ENCODE results near the gene SAMD13. TPM values are rescaled to one million over a fixed set of nuclear protein-coding genes. Genes with fewer than 3 reads are reported as not detected.

SAMD13 gene
- total RNA-seq, 4 donors from 2014 or later = 0.35 to 2.0 (median 1.3) TPM; not detected in 1

DNA sequence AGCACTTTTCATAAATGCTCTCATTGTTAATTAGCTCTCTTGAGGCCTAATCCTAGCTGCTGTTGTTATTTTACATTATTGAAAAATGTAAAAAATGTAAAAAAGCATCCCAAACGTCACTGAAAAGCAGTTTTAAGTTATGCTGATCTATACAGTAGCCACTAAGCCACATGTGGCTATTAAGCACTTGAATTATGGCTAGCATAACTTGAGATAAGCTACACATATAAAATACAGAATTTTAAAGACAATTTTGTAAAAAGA, 78.3 kb downstream of the SAMD13 start:
- H3K36me3 ChIP-seq = no peaks in the 10 kb centered on the region
- WGBS, 2 donors = 30 to 46% methylated on average over 1 of the region's 1 CpG
- no peaks in the 10 kb centered on the region for H3K9me3 ChIP-seq
- intact Hi-C loops (cut with DNase I) = no loop called here
- DNase-seq = no peak
- no peak for TF ChIP-seq CTCF (IDR thresholded peaks at IDR 0.05)
- H3K27me3 ChIP-seq = no peaks in the 10 kb centered on the region
- no peak overlapping the region for H3K27ac ChIP-seq
- no peak overlapping the region for H3K4me3 ChIP-seq
- peaks cover 0 to 9% (median 3%) of the 10 kb centered on the region in 3 donors for H3K4me1 ChIP-seq

- intact Hi-C loops (cut with DNase I) = no loop called here
- H3K4me1 ChIP-seq = peaks cover 0 to 7% (median 3%) of the 10 kb centered on the region in 3 donors
- no peaks in the 10 kb centered on the region for H3K9me3 ChIP-seq
- 69 to 73% methylated on average over 3 of the region's 3 CpGs for WGBS, 2 donors
- H3K27ac ChIP-seq = no peak overlapping the region
- no peak for TF ChIP-seq POLR2A (IDR thresholded peaks at IDR 0.05)
- TF ChIP-seq CTCF (IDR thresholded peaks at IDR 0.05) = no peak
- no peaks in the 10 kb centered on the region for H3K36me3 ChIP-seq
- DNase-seq = no peak
- H3K27me3 ChIP-seq = no peaks in the 10 kb centered on the region
- H3K4me3 ChIP-seq = no peak overlapping the region
Measured at GRCh38 chr1:84382127-84382526, 80.6 kb downstream of the SAMD13 start.

DNA sequence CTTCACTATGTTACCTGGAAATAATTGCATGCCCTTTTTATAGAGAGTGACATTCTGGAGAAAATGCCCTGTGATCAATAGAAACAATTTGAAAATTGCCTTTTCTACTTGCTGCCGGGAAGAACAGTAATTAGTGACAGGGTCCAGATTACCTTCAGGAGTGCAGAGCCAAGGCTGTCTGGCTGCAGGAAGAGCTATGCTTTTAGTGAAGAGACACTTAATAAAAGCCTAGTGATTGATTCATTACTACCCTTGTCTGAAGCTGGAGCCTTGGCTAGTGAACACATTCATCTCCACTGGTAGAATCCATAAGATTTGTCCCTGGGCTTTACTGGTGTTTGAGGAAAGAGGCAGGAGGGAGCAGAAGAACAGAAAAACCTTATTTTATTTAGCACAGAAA, 83.8 kb downstream of the SAMD13 start:
- no peak for DNase-seq
- Histone ChIP-seq H3K9me3 (no peaks in the 10 kb centered on the region), H3K27ac (no peak overlapping the region), H3K4me3 (no peak overlapping the region), H3K4me1 (no peaks in the 10 kb centered on the region), H3K36me3 (no peaks in the 10 kb centered on the region), H3K27me3 (no peaks in the 10 kb centered on the region)
- no peak for TF ChIP-seq POLR2A (IDR thresholded peaks at IDR 0.05)
- intact Hi-C loops (cut with DNase I) = no loop called here
- WGBS, 2 donors = 88 to 100% methylated on average over 1 of the region's 1 CpG

DNA sequence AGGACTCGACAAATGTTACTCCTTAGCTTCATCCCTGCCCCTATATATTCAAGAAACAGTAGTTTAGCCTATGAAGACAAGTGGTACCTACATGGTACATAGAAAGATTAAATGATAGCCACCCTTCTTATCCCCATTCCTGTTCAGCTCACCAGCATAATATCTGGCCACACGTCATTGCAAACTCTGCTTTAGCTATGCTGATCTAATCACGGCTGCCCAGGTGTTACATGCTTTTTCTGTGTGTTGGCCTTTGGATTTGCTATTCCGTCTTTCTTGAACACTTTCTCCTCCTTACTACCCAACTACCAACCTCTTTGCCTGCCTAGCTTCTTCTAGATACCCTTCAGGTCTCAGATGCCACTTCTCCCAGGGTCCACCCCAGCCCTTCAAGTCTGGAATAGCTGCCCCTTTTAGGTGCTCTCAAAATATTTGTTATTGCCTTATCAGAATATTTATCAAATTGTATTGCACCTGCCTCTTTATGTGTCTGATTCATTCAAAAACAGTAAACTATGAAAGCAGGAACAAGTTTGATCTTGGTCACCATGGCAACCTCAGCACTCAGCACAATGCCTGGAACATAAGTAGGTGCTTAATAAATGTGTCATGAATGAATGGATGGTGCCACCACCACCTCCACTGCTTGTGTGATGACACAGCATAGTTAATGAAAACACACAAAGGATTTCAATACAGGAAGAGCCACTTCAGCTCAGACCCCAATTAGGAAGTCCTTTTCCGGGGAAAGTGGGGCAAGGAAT, 85.4 kb downstream of the SAMD13 start:
- no peaks in the 10 kb centered on the region for H3K27me3 ChIP-seq
- intact Hi-C loops (cut with DNase I) = no loop called here
- TF ChIP-seq POLR2A (IDR thresholded peaks at IDR 0.05) (no peak), CTCF (IDR thresholded peaks at IDR 0.05) (no peak)
- H3K4me3 ChIP-seq = no peak overlapping the region
- DNase-seq = no peak
- no peak overlapping the region for H3K27ac ChIP-seq
- no peaks in the 10 kb centered on the region for H3K4me1 ChIP-seq
- H3K9me3 ChIP-seq = no peaks in the 10 kb centered on the region
- 73 to 80% methylated on average over 5 of the region's 5 CpGs for WGBS, 2 donors
- H3K36me3 ChIP-seq = no peaks in the 10 kb centered on the region

DNA sequence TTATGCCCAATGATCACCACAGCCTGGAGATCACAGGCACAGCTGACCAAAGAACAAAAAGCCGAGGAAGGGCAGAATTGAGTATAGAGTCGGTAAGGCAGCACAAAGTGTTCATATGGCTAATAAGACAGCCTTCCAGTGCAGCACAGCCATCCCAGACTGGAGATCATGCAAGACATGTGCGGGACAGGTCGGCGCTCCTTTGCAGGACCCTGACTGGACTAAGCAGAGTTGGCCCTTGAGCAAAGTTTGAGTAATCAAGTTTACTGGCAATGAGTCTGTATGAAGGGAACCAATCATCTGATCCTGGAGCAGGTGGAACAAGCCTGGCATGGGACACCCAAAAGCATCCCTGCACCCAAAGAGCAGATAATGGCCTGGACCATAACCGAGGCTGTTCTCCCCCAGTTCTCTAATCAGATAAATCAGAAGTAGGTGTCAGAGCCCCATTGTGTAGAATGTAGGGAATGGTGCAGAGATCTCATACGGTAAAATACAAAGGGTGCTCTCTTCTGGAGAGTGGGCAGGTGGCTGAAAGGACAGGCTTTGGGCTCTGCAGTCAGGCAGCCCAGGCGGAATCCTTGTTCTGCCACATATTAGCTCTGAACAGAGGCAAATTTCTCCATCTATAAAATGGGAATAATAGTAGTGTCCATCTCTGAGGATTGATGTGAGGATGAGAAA, 86.1 kb downstream of the SAMD13 start:
- H3K4me1 ChIP-seq = no peaks in the 10 kb centered on the region
- H3K4me3 ChIP-seq = no peak overlapping the region
- no peaks in the 10 kb centered on the region for H3K9me3 ChIP-seq
- DNase-seq = no peak
- H3K27me3 ChIP-seq = no peaks in the 10 kb centered on the region
- no peaks in the 10 kb centered on the region for H3K36me3 ChIP-seq
- TF ChIP-seq POLR2A (IDR thresholded peaks at IDR 0.05) = no peak
- TF ChIP-seq CTCF (IDR thresholded peaks at IDR 0.05) = no peak
- no peak overlapping the region for H3K27ac ChIP-seq
- 85 to 88% methylated on average over 8 of the region's 8 CpGs for WGBS, 2 donors
- intact Hi-C loops (cut with DNase I) = no loop called here

All from esophagus squamous epithelium (tissue), 5 donors.